Measurements from ENCODE around the gene DMD.

DMD gene

DNA sequence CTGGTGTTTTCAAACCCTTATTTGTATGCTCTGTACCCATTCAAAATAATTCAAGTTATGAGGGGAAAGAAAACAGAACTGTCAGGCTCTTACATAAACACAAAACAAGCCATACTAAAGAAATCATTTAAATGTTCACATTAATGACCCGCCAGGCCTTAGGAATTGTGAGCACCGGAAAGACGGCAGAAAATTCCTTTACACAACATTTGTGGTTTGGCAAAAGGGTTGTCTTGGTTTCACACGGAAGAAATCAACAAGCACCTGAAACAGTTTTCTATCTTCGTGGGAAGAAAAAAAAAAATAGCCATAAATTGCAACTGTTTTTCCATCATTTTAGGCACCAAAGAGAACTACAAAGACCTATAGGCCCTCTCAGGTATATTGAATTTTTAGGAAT is 1951.0 kb downstream of the DMD start:
- DNase-seq = no peak

DNA sequence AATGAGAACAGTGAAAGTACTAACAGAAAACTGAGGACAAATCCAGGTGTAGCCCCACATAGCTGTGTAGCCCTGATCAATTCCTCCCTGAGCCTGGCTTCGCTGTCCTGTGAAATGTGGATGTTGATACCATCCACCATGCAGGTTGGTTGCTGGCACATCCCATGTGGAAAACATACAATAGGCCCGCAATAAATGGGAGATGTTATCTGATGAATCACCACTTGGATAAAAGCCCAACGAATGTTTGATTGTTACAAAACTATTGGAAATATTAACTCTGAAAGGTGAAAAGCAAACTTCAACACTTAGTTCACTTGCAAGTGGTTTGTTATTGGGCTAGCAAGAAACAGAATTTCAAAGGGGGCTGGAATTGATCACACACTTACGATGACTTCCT is 1953.2 kb downstream of the DMD start:
- DNase-seq = no peak

DNA sequence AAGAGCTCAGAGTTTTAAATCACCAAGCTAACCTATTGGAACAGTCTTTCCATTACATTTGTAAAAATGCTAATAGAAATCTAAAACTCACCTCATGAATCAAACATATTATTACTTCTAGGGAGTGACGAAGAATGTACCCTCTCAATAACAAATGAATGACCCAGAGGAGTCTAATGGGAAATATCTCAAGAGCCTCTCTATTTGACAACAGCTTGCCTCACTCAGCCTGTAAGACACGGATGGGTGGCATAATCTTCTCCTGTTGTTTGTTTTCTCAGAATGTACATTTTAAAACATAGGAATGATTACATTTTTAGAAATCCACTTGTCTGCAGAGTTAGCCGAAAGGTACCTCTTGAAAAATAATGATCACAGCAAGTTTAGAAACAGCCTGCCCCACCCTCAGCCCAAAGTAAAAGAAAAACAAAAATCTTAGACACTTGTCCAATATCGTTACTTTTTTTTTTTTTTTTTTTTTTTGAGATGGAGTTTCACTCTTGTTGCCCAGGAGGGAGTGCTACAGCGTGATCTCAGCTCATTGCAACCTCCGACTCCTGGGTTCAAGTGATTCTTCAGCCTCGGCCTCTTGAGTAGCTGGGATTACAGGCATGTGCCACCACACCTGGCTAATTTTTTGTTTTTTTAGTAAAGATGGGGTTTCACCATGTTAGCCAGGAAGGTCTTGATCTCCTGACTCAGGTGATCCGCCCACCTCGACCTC is 1955.9 kb downstream of the DMD start:
- no peak for DNase-seq

DNA sequence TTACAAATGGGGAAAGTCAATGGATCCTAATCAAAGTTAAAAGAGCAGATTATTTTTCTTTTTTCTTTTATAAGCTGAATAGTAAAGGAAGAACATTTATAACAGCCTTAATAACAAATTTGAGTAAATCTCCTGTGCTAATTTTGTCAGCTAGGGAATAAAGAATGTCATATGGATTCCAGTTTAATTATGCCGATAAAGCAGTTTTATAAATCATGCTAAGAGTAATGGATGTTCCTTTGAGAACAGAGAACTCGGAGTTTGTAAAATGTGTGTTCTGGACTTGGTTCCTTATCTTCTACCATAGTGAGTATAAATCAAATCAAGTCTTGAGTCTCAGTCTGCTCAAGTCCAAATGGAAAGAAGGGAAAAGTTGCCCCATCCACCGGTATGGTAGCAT is 1959.2 kb downstream of the DMD start:
- DNase-seq = no peak

DNA sequence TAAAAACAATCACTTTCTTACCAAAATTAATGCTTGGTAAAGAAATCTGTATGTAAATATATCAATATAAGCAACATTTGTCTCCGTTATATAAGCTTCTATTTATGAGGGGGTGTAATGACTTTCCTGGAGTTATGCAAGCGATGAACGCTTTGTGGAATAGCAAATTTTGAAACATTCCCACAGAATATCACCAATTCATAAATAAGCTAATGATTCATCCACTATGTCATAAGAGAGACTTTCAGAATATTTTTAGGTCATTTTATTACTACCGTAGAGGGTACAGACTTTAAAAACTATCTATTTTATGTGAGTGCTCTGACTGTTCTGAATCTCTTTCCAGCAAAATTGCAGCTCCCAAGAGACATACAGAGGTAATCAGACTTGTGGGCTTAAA is 1960.0 kb downstream of the DMD start:
- no peak for DNase-seq

DNA sequence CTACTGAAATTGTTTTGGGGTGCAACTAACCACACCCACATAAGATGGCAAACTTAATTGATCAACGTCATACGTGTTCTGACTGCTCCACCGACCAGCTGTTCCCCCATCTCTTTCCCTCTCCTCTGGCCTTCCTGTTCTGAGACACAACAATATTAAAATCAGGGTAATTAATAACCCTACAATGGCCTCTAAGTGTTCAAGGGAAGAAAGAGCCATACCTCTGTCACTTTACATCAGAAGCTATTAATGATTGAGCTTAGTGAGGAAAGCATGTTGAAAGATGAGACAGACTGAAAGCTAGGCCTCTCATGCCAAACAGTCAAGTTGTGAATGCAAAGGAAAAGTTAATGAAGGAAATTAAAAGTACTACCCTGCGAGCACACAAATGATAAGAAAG is 1965.6 kb downstream of the DMD start:
- no peak for DNase-seq

DNA sequence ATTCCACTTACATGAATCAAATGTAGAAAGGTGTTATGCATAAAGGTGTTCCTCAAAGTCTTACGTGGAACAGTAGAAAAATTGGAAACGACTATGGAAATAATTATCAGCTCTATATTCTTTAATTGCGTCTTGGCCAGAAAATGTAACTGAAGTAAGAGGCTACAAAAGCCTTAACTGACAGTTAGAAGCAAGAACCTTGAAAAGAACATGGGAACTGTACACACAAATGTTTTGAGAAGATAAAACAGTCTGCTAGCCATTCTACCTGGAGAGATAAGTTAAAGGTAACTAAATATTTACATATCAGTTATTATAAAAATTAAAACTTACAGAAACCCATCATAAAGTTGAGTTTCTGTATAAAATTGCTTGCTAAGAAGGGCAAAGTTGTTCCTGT is 1967.5 kb downstream of the DMD start:
- DNase-seq = no peak

DNA sequence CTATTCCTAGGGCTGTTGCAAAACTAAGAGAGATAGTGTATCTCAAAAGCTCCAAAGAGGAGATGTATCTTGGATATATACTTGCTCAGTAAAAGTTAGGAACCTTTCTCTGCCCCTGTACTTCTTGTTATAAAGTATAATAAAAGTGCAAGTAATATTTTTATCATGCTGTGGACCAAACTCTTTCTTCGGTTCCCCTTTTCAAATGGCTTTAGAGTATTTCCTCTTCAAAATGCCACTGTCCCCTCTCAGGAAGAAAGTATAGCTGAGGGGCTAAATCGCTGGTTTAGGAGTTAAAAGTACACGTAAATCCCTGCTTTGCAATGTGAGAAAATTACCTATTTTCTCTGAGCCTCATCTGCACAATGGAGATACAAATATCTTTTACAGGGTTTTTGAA is 1970.4 kb downstream of the DMD start:
- DNase-seq = no peak

DNA sequence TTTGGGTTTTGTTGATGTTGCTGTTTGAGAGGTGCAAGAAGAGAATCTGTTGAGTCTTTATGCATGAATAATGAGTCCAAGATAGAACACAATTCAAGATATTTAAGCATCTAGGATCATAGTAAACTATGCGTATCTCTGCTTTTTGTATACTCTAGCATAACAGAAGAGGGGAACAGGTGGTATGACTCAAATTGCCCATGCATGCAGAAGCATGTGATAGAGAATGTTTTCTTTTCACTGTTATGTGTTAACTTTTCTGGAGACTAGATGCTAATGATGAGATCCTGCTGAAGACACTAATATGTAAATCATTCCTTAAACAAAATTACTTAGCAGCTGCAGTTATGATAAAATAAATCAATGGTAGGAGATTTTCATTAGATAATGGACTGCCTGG is 1974.2 kb downstream of the DMD start:
- DNase-seq = no peak

DNA sequence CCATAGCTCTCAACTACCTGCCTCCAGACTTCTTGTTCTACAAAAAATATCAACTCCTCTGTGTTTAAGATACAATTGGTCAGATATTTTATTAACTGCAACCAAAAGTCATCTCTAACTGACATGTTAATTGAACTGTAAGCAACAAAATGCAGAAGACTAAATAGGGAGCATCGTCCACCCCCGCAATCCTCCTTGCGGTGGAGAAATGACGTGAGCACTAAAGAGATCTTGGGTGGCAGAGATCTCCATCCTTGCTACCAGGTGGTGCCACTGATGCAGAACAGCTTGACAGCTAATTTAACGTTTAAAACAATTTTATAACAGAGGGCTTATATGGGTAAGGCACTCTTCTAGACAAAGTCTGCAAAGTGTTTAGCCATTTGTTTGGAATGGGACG is 1975.1 kb downstream of the DMD start:
- no peak for DNase-seq

DNA sequence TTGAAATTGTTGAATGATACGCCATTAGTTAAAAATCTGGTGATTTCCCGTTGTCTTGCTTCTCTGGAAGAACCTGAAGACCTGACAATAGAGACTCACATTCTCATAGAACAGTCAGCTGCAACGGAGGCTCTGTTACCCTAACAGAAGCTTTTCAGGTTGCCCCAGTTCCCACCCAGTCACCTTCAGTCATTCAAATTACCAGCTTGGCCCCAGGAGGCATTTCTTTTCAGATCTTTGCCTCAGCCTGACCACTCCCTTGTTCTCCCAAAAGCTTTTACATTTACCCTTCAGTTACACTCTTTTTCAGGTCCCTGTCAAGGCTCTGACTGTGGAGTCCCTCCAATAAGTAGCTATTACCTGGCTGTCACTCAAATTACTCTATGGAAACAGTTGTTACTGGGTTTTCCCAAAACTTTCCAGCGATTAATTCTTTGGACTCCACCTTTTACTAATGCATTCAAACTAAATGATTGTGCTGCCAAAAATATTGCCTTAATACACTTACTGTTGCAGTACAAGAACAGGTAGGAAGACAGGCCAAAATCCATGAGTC is 1977.3 kb downstream of the DMD start:
- no peak for DNase-seq

DNA sequence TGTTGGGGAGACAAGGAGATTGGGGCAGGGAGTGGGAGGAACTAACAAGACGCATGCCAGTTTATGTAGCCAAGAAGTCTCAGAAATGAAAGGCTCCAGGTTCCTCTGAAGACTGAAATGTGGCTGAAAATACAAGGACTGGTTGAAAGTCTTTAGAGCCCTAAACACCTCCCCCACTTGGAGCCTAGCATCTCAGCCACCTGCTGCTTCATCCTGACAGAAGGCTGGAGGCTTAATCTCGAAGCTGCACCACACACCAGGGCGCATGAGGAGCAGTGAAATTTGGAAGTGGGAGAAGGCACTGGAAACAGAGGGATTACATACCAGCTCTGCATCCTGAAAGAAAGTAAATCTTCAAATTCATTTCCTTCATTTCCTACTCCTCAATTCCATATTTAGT is 1978.8 kb downstream of the DMD start:
- DNase-seq = no peak

DNA sequence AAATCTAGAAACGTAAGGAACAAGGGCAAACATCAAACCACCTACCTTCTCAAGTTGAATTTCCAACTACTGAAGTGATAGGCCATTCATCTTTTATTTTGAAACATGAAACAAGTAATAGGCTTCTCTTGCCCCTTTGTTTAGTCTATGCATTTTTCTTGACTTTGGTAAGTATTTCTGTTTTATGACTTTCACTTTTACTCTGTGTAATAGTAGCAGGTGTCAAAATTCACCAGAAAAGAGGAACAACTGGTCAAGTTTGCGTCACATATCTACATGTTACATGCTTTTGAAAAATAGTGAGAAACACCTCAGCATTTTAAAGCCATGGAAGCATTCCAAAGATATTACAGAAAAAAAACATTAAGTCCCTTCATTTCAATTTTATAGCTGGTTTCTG is 1982.4 kb downstream of the DMD start:
- DNase-seq = no peak

DNA sequence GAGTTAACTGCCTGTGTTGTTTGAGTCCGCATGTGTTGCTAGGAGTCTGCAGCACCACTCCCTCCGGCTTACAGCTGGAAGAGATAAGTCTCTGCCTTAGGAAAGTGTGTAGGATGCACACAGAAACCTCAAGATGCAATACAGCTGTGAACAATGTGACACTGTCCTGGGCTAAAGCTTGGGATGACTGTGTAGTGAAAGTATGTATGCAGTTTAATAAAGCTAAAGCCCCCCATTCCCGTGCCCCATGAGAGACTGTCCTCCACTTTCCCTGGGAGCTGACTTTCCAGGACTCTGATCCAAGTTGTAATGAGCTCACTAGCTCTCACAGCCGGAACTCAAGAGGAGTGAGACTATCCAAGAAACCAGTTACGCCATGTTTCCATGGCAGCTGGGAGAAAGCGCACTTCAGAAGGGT is 1982.9 kb downstream of the DMD start:
- peak; percentile 64 for DNase-seq

DNA sequence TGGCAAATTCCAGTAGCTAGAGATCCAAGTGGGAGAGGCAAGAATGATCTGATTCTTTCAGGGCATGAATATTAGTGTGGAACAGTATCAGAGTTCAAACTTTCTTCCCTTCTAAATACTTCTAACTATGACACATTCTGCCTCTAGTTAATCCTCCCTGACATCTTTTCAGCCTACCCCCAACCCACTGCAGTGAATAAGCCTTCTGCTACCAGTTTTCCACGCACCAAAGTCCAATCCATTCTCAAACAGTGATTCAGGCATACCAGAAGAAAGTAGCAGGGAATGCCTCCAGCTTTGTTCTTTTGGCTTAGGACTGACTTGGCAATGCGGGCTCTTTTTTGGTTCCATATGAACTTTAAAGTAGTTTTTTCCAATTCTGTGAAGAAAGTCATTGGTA is 1984.1 kb downstream of the DMD start:
- DNase-seq = no peak

DNA sequence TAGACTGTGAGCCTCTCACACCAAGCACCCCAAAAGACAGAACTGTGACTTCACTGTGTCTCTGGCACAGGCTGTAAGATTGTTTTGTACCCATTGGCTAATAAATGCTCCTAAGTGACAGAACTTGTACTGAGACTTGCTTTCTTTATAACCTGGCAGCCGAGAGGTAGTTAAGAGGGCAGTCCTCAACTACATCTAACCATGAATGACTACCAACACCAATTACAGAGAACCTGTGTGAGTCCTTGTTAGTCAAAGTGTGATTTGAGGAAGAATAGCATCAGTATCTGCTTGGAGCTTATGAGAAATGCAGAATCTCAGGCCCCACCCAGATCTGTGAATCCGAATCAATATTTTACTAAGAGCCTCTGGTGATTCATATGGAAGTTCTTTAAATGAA is 1985.5 kb downstream of the DMD start:
- DNase-seq = no peak

DNA sequence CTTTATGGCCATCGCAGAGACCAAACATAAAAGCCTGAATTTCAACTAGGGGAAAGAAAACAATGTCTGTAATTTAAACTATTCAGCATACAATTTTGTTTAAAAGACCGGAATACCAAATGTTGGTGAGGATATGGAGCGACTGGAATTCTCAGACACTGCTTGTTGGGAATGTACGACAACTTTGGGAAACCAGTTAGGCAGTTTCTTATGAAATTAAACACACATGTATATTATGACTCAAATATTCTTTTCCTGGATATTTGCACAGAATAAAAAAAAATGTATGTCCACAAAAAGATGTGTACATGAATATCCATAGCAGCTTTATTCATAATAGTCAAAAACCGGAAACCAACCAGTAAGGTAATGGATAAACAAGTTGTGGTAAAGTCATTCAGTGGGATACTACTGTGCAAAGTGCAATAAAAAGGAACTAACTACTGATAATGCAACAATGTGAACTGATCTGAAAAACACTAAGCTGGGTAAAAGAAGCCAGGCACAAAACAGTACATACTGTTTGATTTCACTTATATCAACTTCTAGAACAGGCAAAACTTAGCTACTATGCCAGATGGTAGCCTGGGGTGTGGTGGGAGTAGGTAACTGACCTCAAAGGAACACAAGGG is 1986.9 kb downstream of the DMD start:
- DNase-seq = no peak

DNA sequence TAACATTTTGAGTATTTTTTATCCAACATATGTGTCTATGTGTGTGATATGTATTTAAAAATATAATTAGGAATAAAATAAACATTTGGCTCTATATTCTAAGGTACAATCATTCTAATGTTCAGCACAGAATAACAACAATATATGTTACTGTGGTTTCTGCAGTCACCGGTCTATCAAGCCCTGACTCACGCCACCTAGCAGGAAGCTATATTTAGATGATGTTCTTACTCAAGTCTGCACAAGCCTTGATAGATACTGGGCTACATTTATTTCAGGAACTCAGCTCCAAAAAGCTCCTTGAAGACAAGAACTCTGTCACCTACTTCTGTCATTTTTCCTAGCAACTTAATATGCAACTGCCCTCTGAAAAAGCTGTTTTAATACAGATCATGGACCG is 1987.5 kb downstream of the DMD start:
- no peak for DNase-seq

DNA sequence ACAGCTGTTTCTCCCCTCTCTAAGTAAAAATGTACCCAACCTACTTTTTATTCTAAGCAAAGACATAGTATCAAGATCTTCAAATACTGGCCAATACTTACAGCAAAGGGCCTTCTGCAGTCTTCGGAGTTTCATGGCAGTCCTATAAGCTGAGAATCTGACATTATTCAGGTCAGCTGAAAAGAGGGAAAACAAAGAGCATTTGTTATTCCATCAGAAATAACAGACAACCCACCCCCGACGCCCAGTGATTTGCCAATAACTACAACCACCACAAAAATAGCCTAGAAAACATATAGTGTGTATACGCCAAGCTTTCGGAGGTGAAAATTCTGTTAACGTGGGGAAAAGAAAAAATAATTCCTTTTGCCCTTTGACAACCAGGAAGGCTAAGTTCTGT is 1988.4 kb downstream of the DMD start:
- no peak for DNase-seq

DNA sequence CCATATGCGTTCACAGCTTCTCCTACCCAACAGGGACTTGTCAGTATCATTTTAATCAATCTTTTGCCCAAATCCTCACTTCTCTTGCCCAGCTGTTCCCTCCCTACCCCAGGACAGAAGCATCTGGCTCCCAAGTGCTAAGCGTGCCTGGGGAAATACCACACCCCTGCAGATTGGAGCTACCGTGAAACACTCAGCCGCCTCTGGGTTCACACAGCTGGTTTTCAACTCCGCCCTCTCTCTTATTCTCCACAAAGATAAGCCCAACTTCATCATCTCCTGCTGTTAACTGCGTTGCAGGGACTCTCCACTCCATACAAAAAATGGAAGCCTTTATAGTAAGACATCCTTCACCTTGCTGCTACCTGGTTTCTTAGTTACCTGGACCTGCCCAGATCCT is 1992.2 kb downstream of the DMD start:
- DNase-seq = no peak

DNA sequence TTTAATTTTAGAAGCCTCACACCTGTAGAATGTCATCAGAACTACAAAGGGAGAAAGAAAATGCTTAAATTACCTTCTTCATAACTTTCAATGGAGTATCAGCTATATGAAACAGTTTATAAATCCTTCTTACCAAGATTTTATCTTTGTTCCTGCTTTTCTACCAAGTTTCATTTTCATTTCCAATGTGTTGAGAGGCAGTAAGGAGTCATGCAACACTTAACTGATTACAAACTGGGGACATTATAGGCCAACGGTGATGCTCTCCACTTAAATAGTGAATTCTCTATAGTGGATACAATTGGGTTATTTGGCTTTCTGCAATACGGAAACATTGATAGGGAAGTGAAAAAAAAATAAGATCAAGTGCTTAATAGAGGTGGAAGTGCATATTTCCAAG is 1994.3 kb downstream of the DMD start:
- DNase-seq = no peak

DNA sequence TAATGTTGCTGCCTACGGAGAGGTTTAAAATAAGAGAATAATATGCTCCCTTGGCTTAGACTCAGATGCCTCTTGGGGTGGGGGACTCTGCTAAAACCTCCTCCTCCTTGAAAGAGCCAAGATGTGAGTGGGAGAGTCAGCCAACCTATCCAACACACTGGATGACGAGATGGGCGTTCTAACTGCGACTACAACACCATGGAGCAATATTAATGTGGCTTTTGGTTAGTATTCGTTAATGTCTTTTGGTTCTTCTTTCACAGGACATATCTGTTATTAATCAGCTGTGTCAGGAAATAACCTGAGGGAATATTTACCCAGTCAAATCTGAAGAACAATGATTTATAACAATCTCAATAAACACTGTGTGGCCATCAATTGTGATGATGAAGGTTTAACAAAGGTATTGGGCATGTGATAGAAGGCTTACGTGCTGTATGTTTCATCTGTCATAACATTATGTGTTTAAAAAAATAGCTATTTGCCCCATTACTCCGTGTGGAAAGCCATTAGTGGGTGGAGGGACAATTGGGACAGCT is 1996.0 kb downstream of the DMD start:
- no peak for DNase-seq

DNA sequence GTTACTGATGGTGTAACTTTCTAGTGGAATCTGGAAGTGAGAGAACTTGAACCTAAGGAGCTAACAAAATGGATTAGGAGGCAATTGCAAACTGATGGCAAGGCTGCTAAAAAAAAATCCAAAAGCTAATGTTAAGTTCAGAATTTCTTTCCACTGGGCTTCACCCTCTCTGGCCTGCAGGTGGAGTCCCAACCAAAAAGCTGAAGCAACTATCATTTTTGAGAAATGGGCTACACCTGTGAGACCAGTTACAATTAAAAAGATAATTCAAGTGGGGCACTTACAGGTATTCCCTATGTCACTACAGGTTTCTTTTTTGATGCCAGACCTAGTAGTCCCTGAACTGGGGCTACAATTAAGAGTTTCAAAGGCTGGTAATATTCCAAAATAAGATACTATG is 1997.4 kb downstream of the DMD start:
- no peak for DNase-seq

Data from right forelimb (tissue), 1 donor.